COR-L47 (cell line): ENCODE measurements around the gene AASDH.
A peak's percentile ranks its signal among the peaks of the same experiment; 100 is the strongest.

ENCODE experiments used
- DNase-seq: peaks from one replicate; lab custom pipeline; 2025; lab: John Stamatoyannopoulos, UW

Gene AASDH

GRCh38 chr4:56316011-56316650 lies 71.2 kb downstream of the AASDH start:
- no peak for DNase-seq

- DNase-seq: no peak
Measured at GRCh38 chr4:56315543-56315942, 71.7 kb downstream of the AASDH start.

- no peak for DNase-seq
Measured at GRCh38 chr4:56315041-56315440, 72.2 kb downstream of the AASDH start.

- no peak for DNase-seq
Measured at GRCh38 chr4:56314207-56314915, 72.9 kb downstream of the AASDH start.

GRCh38 chr4:56313132-56313531 lies 74.2 kb downstream of the AASDH start:
- no peak for DNase-seq

GRCh38 chr4:56311299-56311975 lies 75.9 kb downstream of the AASDH start:
- DNase-seq: no peak

GRCh38 chr4:56310401-56311125 lies 76.7 kb downstream of the AASDH start:
- DNase-seq: no peak

- DNase-seq: no peak
Measured at GRCh38 chr4:56308384-56308783, 78.9 kb downstream of the AASDH start.

GRCh38 chr4:56307423-56307822 lies 79.9 kb downstream of the AASDH start:
- DNase-seq: no peak

GRCh38 chr4:56305390-56305789 lies 81.9 kb downstream of the AASDH start:
- no peak for DNase-seq

- no peak for DNase-seq
Measured at GRCh38 chr4:56303921-56304320, 83.4 kb downstream of the AASDH start.

- DNase-seq: no peak
Measured at GRCh38 chr4:56302760-56303159, 84.5 kb downstream of the AASDH start.

GRCh38 chr4:56301997-56302496 lies 85.2 kb downstream of the AASDH start:
- DNase-seq: no peak

GRCh38 chr4:56301181-56301996 lies 85.9 kb downstream of the AASDH start:
- peak; percentile 68 for DNase-seq

- no peak for DNase-seq
Measured at GRCh38 chr4:56298236-56298635, 89.1 kb downstream of the AASDH start.

- no peak for DNase-seq
Measured at GRCh38 chr4:56297776-56298175, 89.5 kb downstream of the AASDH start.

- no peak for DNase-seq
Measured at GRCh38 chr4:56296526-56296925, 90.8 kb downstream of the AASDH start.

- no peak for DNase-seq
Measured at GRCh38 chr4:56293121-56293520, 94.2 kb downstream of the AASDH start.

GRCh38 chr4:56289934-56290333 lies 97.4 kb downstream of the AASDH start:
- no peak for DNase-seq

GRCh38 chr4:56288663-56289062 lies 98.6 kb downstream of the AASDH start:
- DNase-seq: no peak
